Measurements from ENCODE around the gene COL4A2.

Gene COL4A2

GRCh38 chr13:110263404-110263803, 43.7 kb upstream of the COL4A2 start:
- Histone ChIP-seq H3K79me1 (ENCODE audit: low read depth, low read length) (peaks cover 3% of the 10 kb centered on the region), H2AFZ (ENCODE audit: low read length) (no peak overlapping the region), H2AK5ac (ENCODE audit: low read depth, low read length) (no peak overlapping the region), H3K4ac (ENCODE audit: low read length) (no peak overlapping the region), H3K9me3 (replicated peaks in 1 of 2; ENCODE audit: control insufficient read depth in 2 of 2, insufficient read depth in 1 of 2, low read depth in 1 of 2, low read length in 2 of 2) (peaks cover 0 to 2% of the 10 kb centered on the region in 2 donors), H3K9ac (ENCODE audit: low read depth, low read length, poor library complexity) (no peak overlapping the region), H3K18ac (ENCODE audit: low read length) (no peak overlapping the region), H3K4me2 (ENCODE audit: insufficient read depth, low read length, poor library complexity, severe bottlenecking) (no peak overlapping the region), H3K36me3 (replicated peaks in 1 of 2; ENCODE audit: control insufficient read depth in 2 of 2, insufficient read depth in 2 of 2, low read length in 2 of 2) (peaks cover 1 to 5% of the 10 kb centered on the region in 2 donors), H4K91ac (ENCODE audit: low read depth, low read length, poor library complexity) (no peak overlapping the region), H3K27ac (replicated peaks; ENCODE audit: low read length) (no peak overlapping the region), H2BK5ac (ENCODE audit: low read length) (no peak overlapping the region), H3K27me3 (ENCODE audit: control insufficient read depth in 3 of 3, insufficient read depth in 3 of 3, low read depth in 1 of 3, low read length in 3 of 3) (no peaks in the 10 kb centered on the region), H3K4me3 (ENCODE audit: low read length in 2 of 2) (no peak overlapping the region), H3K14ac (ENCODE audit: low read length) (no peak overlapping the region), H3K4me1 (ENCODE audit: control insufficient read depth in 2 of 2, insufficient read depth in 1 of 2, low read depth in 1 of 2, low read length in 2 of 2) (peaks cover 37 to 46% of the 10 kb centered on the region in 2 donors), H2BK12ac (ENCODE audit: low read length) (no peak overlapping the region), H4K8ac (ENCODE audit: low read depth, low read length) (no peak overlapping the region), H3K23ac (ENCODE audit: low read depth, low read length, poor library complexity) (no peak overlapping the region), H2BK15ac (ENCODE audit: low read length) (no peak overlapping the region), H2BK120ac (ENCODE audit: low read depth, low read length) (no peak overlapping the region)
- no peak for DNase-seq (ENCODE audit: low spot score)
- no CpG with 5 or more reads among the region's 5 CpGs for WGBS, 2 donors (ENCODE audit: extremely low coverage in 2 of 2, insufficient read length in 2 of 2, insufficient replicate concordance in 1 of 2)

DNA sequence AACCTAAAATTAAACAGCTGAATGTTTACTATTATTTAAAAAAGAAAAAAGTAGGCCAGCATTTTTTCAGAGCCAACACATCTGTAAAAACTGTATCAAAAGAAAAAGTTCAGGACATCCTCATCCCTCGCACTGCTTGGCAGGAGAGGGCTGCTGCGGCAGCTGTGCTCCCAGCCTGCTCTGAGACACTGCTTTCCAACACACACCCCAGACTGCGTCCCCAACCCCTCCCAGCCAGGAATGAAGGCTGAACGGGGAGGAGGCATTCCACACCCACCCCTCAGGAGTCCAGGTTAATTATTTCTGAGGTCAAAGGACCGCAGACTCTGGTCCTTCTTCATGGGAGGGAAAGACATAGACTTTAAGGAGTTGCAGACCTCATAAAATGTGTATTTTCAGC, 43.2 kb upstream of the COL4A2 start:
- DNase-seq (ENCODE audit: low spot score) = no peak
- no CpG with 5 or more reads among the region's 5 CpGs for WGBS, 2 donors (ENCODE audit: extremely low coverage in 2 of 2, insufficient read length in 2 of 2, insufficient replicate concordance in 1 of 2)

GRCh38 chr13:110264685-110265275, 42.3 kb upstream of the COL4A2 start:
- Histone ChIP-seq H3K27ac (replicated peaks; ENCODE audit: low read length) (peak overlapping the region; percentile 39), H3K9me3 (replicated peaks in 1 of 2; ENCODE audit: control insufficient read depth in 2 of 2, insufficient read depth in 1 of 2, low read depth in 1 of 2, low read length in 2 of 2) (peaks cover 0 to 2% of the 10 kb centered on the region in 2 donors), H2BK5ac (ENCODE audit: low read length) (no peak overlapping the region)

More for the DNA sequence above, 43.2 kb upstream of the COL4A2 start:
- Histone ChIP-seq H3K23ac (ENCODE audit: low read depth, low read length, poor library complexity) (no peak overlapping the region), H2AK5ac (ENCODE audit: low read depth, low read length) (no peak overlapping the region), H2BK120ac (ENCODE audit: low read depth, low read length) (no peak overlapping the region), H3K4ac (ENCODE audit: low read length) (no peak overlapping the region), H3K27ac (replicated peaks; ENCODE audit: low read length) (no peak overlapping the region), H3K79me1 (ENCODE audit: low read depth, low read length) (peaks cover 4% of the 10 kb centered on the region), H2BK12ac (ENCODE audit: low read length) (no peak overlapping the region), H3K14ac (ENCODE audit: low read length) (no peak overlapping the region), H3K18ac (ENCODE audit: low read length) (no peak overlapping the region), H4K91ac (ENCODE audit: low read depth, low read length, poor library complexity) (no peak overlapping the region), H3K4me2 (ENCODE audit: insufficient read depth, low read length, poor library complexity, severe bottlenecking) (no peak overlapping the region), H2BK5ac (ENCODE audit: low read length) (no peak overlapping the region), H3K4me3 (ENCODE audit: low read length in 2 of 2) (no peak overlapping the region), H2AFZ (ENCODE audit: low read length) (no peak overlapping the region), H3K27me3 (ENCODE audit: control insufficient read depth in 3 of 3, insufficient read depth in 3 of 3, low read depth in 1 of 3, low read length in 3 of 3) (no peaks in the 10 kb centered on the region), H3K4me1 (ENCODE audit: control insufficient read depth in 2 of 2, insufficient read depth in 1 of 2, low read depth in 1 of 2, low read length in 2 of 2) (peaks cover 37 to 51% of the 10 kb centered on the region in 2 donors), H3K36me3 (replicated peaks in 1 of 2; ENCODE audit: control insufficient read depth in 2 of 2, insufficient read depth in 2 of 2, low read length in 2 of 2) (peaks cover 1 to 5% of the 10 kb centered on the region in 2 donors), H3K9ac (ENCODE audit: low read depth, low read length, poor library complexity) (no peak overlapping the region), H4K8ac (ENCODE audit: low read depth, low read length) (no peak overlapping the region), H3K9me3 (replicated peaks in 1 of 2; ENCODE audit: control insufficient read depth in 2 of 2, insufficient read depth in 1 of 2, low read depth in 1 of 2, low read length in 2 of 2) (peaks cover 0 to 2% of the 10 kb centered on the region in 2 donors), H2BK15ac (ENCODE audit: low read length) (no peak overlapping the region)

DNA sequence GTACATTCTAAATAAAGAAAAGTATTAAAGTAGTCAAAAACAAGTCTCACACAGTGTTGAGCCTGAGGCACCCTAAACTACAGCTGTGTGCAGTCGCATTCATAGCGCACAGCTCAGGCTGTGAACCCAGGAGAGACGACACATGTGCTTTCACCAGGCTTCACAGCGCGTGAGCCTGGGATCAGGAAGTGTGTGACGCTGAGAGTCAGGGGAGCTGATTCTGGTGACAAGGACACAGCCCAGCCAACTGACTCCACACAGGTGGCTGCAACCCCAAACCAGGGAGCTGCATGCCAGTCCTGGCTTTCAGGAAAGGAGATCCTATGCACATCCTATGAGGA, 41.8 kb upstream of the COL4A2 start:
- H2BK12ac ChIP-seq (ENCODE audit: low read length) = no peak overlapping the region
- peak overlapping the region; percentile 81 for H3K18ac ChIP-seq (ENCODE audit: low read length)
- no peak overlapping the region for H3K4ac ChIP-seq (ENCODE audit: low read length)
- WGBS, 2 donors (ENCODE audit: extremely low coverage in 2 of 2, insufficient read length in 2 of 2, insufficient replicate concordance in 1 of 2) = no CpG with 5 or more reads among the region's 6 CpGs
- H3K9ac ChIP-seq (ENCODE audit: low read depth, low read length, poor library complexity) = peak overlapping the region; percentile 24
- H3K4me3 ChIP-seq (ENCODE audit: low read length in 2 of 2) = no peak overlapping the region
- H4K8ac ChIP-seq (ENCODE audit: low read depth, low read length) = no peak overlapping the region
- H3K9me3 ChIP-seq (replicated peaks in 1 of 2; ENCODE audit: control insufficient read depth in 2 of 2, insufficient read depth in 1 of 2, low read depth in 1 of 2, low read length in 2 of 2) = peaks cover 0 to under 1% of the 10 kb centered on the region in 2 donors
- H2AFZ ChIP-seq (ENCODE audit: low read length) = no peak overlapping the region
- H3K14ac ChIP-seq (ENCODE audit: low read length) = no peak overlapping the region
- DNase-seq (ENCODE audit: low spot score) = no peak
- no peak overlapping the region for H2AK5ac ChIP-seq (ENCODE audit: low read depth, low read length)
- H3K27me3 ChIP-seq (ENCODE audit: control insufficient read depth in 3 of 3, insufficient read depth in 3 of 3, low read depth in 1 of 3, low read length in 3 of 3) = no peaks in the 10 kb centered on the region
- H3K4me2 ChIP-seq (ENCODE audit: insufficient read depth, low read length, poor library complexity, severe bottlenecking) = no peak overlapping the region
- peak overlapping the region; percentile 2 for H3K27ac ChIP-seq (replicated peaks; ENCODE audit: low read length)
- no peak overlapping the region for H3K23ac ChIP-seq (ENCODE audit: low read depth, low read length, poor library complexity)
- no peak overlapping the region for H2BK5ac ChIP-seq (ENCODE audit: low read length)
- no peak overlapping the region for H4K91ac ChIP-seq (ENCODE audit: low read depth, low read length, poor library complexity)
- H2BK120ac ChIP-seq (ENCODE audit: low read depth, low read length) = no peak overlapping the region
- H3K4me1 ChIP-seq (ENCODE audit: control insufficient read depth in 2 of 2, insufficient read depth in 1 of 2, low read depth in 1 of 2, low read length in 2 of 2) = peaks cover 37 to 51% of the 10 kb centered on the region in 2 donors
- peaks cover 4% of the 10 kb centered on the region for H3K79me1 ChIP-seq (ENCODE audit: low read depth, low read length)
- H3K36me3 ChIP-seq (replicated peaks in 1 of 2; ENCODE audit: control insufficient read depth in 2 of 2, insufficient read depth in 2 of 2, low read length in 2 of 2) = peaks cover 1 to 5% of the 10 kb centered on the region in 2 donors
- H2BK15ac ChIP-seq (ENCODE audit: low read length) = no peak overlapping the region

More at GRCh38 chr13:110264685-110265275, 42.3 kb upstream of the COL4A2 start:
- Histone ChIP-seq H3K9ac (ENCODE audit: low read depth, low read length, poor library complexity) (no peak overlapping the region), H3K4ac (ENCODE audit: low read length) (no peak overlapping the region), H3K14ac (ENCODE audit: low read length) (no peak overlapping the region), H2BK120ac (ENCODE audit: low read depth, low read length) (no peak overlapping the region), H4K8ac (ENCODE audit: low read depth, low read length) (no peak overlapping the region), H3K18ac (ENCODE audit: low read length) (peak overlapping the region; percentile 6), H2AFZ (ENCODE audit: low read length) (no peak overlapping the region), H3K4me1 (ENCODE audit: control insufficient read depth in 2 of 2, insufficient read depth in 1 of 2, low read depth in 1 of 2, low read length in 2 of 2) (peaks cover 37 to 51% of the 10 kb centered on the region in 2 donors), H2AK5ac (ENCODE audit: low read depth, low read length) (no peak overlapping the region), H2BK15ac (ENCODE audit: low read length) (no peak overlapping the region), H2BK12ac (ENCODE audit: low read length) (no peak overlapping the region), H3K36me3 (replicated peaks in 1 of 2; ENCODE audit: control insufficient read depth in 2 of 2, insufficient read depth in 2 of 2, low read length in 2 of 2) (peaks cover 1 to 5% of the 10 kb centered on the region in 2 donors), H3K4me3 (ENCODE audit: low read length in 2 of 2) (no peak overlapping the region), H3K79me1 (ENCODE audit: low read depth, low read length) (peaks cover 4% of the 10 kb centered on the region), H3K23ac (ENCODE audit: low read depth, low read length, poor library complexity) (no peak overlapping the region), H3K4me2 (ENCODE audit: insufficient read depth, low read length, poor library complexity, severe bottlenecking) (no peak overlapping the region), H3K27me3 (ENCODE audit: control insufficient read depth in 3 of 3, insufficient read depth in 3 of 3, low read depth in 1 of 3, low read length in 3 of 3) (no peaks in the 10 kb centered on the region), H4K91ac (ENCODE audit: low read depth, low read length, poor library complexity) (no peak overlapping the region)
- no peak for DNase-seq (ENCODE audit: low spot score)
- no CpG with 5 or more reads among the region's 12 CpGs for WGBS, 2 donors (ENCODE audit: extremely low coverage in 2 of 2, insufficient read length in 2 of 2, insufficient replicate concordance in 1 of 2)
